ENCODE measurements around the gene OPRD1.

DNA sequence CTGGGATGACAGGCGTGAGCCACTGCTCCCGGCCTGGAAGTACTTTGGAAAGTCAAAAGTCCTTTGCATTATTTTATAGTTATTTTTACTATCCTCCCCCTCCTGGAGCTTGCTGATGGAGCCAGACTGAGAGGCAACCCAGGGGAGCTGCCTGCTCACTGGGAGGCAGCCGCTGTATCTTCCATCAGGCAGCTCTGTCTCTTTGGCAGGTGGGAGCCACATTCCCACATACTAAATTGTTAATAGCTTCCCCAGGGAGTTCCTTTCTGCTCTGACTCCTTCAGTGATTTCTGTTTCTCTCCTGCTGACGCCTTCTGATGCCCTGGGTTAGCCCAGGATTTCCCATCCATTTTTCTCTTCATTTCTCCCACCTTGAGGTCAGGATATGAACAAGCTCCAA, 4.9 kb upstream of the OPRD1 start:
- TF ChIP-seq, protein P1, sequence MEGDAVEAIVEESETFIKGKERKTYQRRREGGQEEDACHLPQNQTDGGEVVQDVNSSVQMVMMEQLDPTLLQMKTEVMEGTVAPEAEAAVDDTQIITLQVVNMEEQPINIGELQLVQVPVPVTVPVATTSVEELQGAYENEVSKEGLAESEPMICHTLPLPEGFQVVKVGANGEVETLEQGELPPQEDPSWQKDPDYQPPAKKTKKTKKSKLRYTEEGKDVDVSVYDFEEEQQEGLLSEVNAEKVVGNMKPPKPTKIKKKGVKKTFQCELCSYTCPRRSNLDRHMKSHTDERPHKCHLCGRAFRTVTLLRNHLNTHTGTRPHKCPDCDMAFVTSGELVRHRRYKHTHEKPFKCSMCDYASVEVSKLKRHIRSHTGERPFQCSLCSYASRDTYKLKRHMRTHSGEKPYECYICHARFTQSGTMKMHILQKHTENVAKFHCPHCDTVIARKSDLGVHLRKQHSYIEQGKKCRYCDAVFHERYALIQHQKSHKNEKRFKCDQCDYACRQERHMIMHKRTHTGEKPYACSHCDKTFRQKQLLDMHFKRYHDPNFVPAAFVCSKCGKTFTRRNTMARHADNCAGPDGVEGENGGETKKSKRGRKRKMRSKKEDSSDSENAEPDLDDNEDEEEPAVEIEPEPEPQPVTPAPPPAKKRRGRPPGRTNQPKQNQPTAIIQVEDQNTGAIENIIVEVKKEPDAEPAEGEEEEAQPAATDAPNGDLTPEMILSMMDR (IDR thresholded peaks at IDR 0.05; ENCODE audit: low read depth, low read length): no peak
- TF ChIP-seq EZH2phosphoT487 (IDR thresholded peaks at IDR 0.05; ENCODE audit: low read depth): no peak
